Lower leg skin (tissue), 4 donors: ENCODE measurements around the gene GPR139. TPM values are rescaled to one million over a fixed set of nuclear protein-coding genes. Genes with fewer than 3 reads are reported as not detected.

Source experiments
- DNase-seq, 2 donors: peaks; one replicate each; pipeline ENCODE4 v3.0.0-alpha.2; 2019; ENCODE audit warnings: low spot score in 2 of 2
- H3K4me3 ChIP-seq: fragments of 200-600 bp; sonication (generic); 2 replicates; pipeline ENCODE4 v1.5.1; 2017; ENCODE audit warnings: mild to moderate bottlenecking, low read depth; ENCODE audit not compliant: poor library complexity, severe bottlenecking
- POLR2A ChIP-seq, 2 donors: fragments of 450-650 bp; IDR thresholded peaks; one replicate each; pipeline ENCODE4 v1.6.1; 2016 to 2017; ENCODE audit warnings: antibody characterized with exemption in 2 of 2, mild to moderate bottlenecking in 1 of 2, moderate library complexity in 1 of 2
- WGBS, 2 donors: methylation state at CpG; one replicate each; pipeline ENCODE4 v1.1.5; 2018; 5-methylcytosine and 5-hydroxymethylcytosine counted together
- intact Hi-C: fragments of 100-400 bp; cut with DNase I; formaldehyde crosslinking; loops from one replicate; pipeline ENCODE4 v1.15.0; 2023; ENCODE audit warnings: low total_unique reads
- total RNA-seq, 4 donors: library from RNA; depleted of rRNA; stranded (reverse); fragments of >200 nt; gene quantifications; one replicate each; pipeline ENCODE4 v1.1.0, GENCODE V29; 2016
- TF ChIP-seq, protein P1 (sequence below), 3 donors: fragments of 450-650 bp; IDR thresholded peaks; one replicate each; pipeline ENCODE4 v1.5.1; 2016; ENCODE audit warnings: antibody characterized with exemption in 3 of 3, mild to moderate bottlenecking in 3 of 3, moderate library complexity in 2 of 3

The GPR139 gene
- total RNA-seq, 4 donors from 2014 or later = not detected

DNA sequence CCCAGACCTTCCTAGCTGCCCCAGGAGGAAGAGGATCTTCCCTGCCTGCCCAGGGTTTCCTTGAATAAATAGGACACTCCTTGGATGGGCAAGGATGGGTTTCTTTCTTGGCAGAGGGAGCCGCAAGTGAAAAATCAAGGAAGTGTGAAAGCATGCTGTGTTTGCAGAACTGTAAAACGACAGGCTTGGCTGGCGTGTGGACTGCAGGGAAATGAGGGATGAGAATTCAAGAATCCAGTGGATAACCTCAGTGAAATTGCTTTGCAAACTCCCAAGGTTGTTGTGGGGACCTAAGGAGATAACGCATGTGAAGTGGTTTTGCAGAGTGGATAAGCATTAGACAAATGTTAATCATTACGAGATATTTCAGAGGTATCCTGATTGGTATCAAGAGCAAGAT, 20.4 kb downstream of the GPR139 start:
- no peak for TF ChIP-seq POLR2A (IDR thresholded peaks at IDR 0.05)
- TF ChIP-seq, protein P1, sequence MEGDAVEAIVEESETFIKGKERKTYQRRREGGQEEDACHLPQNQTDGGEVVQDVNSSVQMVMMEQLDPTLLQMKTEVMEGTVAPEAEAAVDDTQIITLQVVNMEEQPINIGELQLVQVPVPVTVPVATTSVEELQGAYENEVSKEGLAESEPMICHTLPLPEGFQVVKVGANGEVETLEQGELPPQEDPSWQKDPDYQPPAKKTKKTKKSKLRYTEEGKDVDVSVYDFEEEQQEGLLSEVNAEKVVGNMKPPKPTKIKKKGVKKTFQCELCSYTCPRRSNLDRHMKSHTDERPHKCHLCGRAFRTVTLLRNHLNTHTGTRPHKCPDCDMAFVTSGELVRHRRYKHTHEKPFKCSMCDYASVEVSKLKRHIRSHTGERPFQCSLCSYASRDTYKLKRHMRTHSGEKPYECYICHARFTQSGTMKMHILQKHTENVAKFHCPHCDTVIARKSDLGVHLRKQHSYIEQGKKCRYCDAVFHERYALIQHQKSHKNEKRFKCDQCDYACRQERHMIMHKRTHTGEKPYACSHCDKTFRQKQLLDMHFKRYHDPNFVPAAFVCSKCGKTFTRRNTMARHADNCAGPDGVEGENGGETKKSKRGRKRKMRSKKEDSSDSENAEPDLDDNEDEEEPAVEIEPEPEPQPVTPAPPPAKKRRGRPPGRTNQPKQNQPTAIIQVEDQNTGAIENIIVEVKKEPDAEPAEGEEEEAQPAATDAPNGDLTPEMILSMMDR (IDR thresholded peaks at IDR 0.05) = no peak
- H3K4me3 ChIP-seq = no peak overlapping the region
- WGBS, 2 donors = 57 to 62% methylated on average over 5 of the region's 5 CpGs
- intact Hi-C loops = no loop called here
- no peak for DNase-seq

DNA sequence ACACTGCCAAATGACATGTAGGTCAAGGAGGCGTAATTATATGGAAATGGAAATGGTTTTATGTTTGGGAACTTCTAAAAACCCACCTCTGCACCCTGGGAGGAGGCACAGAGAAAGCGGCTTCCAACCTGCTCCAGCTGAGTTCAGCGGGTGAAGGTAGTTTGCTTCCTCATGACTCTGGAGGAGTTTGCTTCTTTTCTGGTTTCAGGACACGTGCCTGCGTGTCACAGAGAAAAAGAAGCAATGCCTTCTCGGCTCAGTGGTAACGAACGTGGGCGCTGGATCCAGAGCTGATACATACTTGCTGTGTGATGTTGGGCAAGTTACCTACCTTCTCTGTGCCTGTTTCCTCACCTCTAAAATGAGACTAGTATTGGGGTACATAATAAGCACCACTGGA, 22.1 kb downstream of the GPR139 start:
- 89 to 90% methylated on average over 9 of the region's 9 CpGs for WGBS, 2 donors
- intact Hi-C loops = no loop called here
- no peak for DNase-seq

DNA sequence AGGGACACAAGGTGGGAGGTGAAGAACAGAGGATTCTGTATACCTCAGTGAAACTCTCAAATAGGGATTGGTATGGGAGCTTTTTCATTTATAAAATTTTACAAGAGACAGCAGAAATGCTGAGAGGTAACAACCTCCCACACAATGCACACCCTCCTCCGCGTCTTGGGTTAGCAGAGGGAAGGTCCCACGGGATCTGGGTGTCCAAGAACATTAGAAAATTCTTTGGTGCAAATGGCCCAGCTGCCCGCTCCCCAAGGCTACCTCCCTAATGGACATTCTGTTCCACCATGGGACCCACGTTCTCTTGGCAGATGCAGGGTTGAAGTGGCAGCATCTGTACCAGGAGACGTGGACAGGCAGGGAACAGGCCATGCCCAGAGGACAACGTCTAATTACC, 22.5 kb downstream of the GPR139 start:
- TF ChIP-seq, protein P1 (IDR thresholded peaks at IDR 0.05) = no peak
- TF ChIP-seq POLR2A (IDR thresholded peaks at IDR 0.05) = no peak
- intact Hi-C loops = no loop called here
- 78 to 79% methylated on average over 7 of the region's 7 CpGs for WGBS, 2 donors
- H3K4me3 ChIP-seq = no peak overlapping the region
- no peak for DNase-seq

More for the DNA sequence above, 22.1 kb downstream of the GPR139 start:
- TF ChIP-seq POLR2A (IDR thresholded peaks at IDR 0.05) = no peak
- TF ChIP-seq, protein P1 (IDR thresholded peaks at IDR 0.05) = no peak
- H3K4me3 ChIP-seq = no peak overlapping the region

DNA sequence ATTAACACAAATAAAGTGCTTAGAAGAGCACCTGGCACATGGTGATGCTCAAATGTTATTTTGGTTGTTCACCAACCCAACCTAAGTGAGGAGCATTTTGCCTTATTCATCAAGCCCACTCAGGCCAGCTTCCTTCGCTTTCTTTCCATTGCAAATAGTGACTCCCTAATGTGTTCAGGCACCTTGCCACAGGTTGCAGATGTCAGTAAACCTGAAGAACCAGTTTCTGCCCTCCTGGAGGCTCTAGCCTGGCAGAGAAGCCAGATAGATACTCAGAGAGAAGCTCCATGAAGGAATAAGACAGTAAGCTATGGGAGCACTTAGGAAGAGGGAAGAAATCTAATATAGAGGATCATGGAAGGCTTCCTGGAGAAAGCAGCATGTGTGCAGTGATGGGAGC, 23.9 kb downstream of the GPR139 start:
- H3K4me3 ChIP-seq = no peak overlapping the region
- intact Hi-C loops = no loop called here
- no peak for DNase-seq
- WGBS, 2 donors = 35 to 46% methylated on average over 1 of the region's 1 CpG
- no peak for TF ChIP-seq POLR2A (IDR thresholded peaks at IDR 0.05)
- TF ChIP-seq, protein P1 (IDR thresholded peaks at IDR 0.05) = no peak

DNA sequence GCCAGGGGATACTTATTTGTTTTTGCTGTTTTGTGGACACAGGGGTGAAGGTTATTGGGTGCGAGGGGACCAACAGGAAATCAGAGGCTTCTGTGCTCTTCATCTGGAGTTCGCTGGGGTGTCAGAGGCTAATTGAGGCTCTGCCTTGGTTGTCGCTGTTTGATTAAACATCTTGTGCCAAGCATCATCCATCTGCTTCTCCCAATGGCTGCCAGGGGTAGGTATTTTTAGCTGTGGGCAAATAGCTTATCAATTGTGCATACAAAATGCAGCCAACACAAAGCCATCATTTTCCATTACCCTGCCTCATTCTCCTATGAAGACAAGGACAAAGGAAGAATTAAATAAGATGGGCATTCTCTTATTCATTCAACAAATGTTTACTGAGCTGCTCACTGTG, 27.8 kb downstream of the GPR139 start:
- intact Hi-C loops = no loop called here
- DNase-seq = no peak
- no peak overlapping the region for H3K4me3 ChIP-seq
- 69 to 74% methylated on average over 3 of the region's 3 CpGs for WGBS, 2 donors
- TF ChIP-seq, protein P1 (IDR thresholded peaks at IDR 0.05) = no peak
- no peak for TF ChIP-seq POLR2A (IDR thresholded peaks at IDR 0.05)

DNA sequence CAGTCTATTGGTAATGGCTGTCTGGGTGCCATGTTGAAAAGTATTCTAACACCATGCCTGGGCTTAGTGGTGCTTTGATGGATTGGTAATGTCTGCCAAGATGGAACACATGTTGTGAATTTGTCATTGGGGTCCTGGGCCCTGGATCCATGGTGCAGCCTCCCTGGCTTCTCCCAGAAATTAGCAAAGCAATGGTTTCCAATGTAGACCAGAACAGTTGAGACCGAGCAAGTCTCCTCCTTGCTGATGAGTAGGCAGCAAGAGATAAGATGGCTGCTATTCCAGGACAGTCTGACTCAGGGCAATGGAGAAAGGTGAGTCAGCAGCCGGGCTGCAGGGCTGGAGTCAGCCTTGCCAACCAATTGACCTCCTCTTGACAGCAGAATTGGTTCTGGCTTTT, 30.8 kb downstream of the GPR139 start:
- no peak for DNase-seq
- TF ChIP-seq, protein P1 (IDR thresholded peaks at IDR 0.05) = no peak
- no peak for TF ChIP-seq POLR2A (IDR thresholded peaks at IDR 0.05)
- intact Hi-C loops = no loop called here
- no peak overlapping the region for H3K4me3 ChIP-seq
- WGBS, 2 donors = 68 to 84% methylated on average over 2 of the region's 2 CpGs
